Activated naive CD4-positive, alpha-beta T cell treated with anti-CD3 and anti-CD28 coated beads, Interleukin-2, amount 50 U/mL, for 72 hours (primary cell): ENCODE data around the gene PTPRT. TPM values are rescaled to one million over a fixed set of nuclear protein-coding genes. Genes with fewer than 3 reads are reported as not detected.

Source experiments
- ATAC-seq, 2 donors: fragments of 150-1000 bp; cut with Tn5 transposase; 2 replicates each; pipeline ENCODE4 v1.10.0; 2021; ENCODE audit warnings: mild to moderate bottlenecking in 2 of 2, moderate library complexity in 2 of 2
- DNase-seq, 2 donors: peaks; one replicate each; pipeline ENCODE4 v3.0.0; 2021 to 2022; ENCODE audit warnings: low spot score in 2 of 2
- H3K27ac Mint-ChIP-seq, 2 donors: one replicate each; pipeline ENCODE4 v1.8.0; 2022; ENCODE audit warnings: mild to moderate bottlenecking in 2 of 2, mixed read lengths in 2 of 2
- H3K36me3 Mint-ChIP-seq, 2 donors: one replicate each; pipeline ENCODE4 v1.8.0; 2022; ENCODE audit warnings: mixed read lengths in 2 of 2
- H3K9me3 Mint-ChIP-seq, 2 donors: one replicate each; pipeline ENCODE4 v1.8.0; 2022; ENCODE audit warnings: mixed read lengths in 2 of 2
- total RNA-seq, 2 donors: library from RNA; stranded (reverse); gene quantifications; one replicate each; pipeline ENCODE4 v1.2.3, GENCODE V29; 2022

The PTPRT gene
- total RNA-seq, 2 donors from 2014 or later = not detected

- DNase-seq = no peak
- Mint-ChIP-seq H3K27ac (no peak overlapping the region), H3K9me3 (peaks cover 8 to 11% of the 10 kb centered on the region in 2 donors), H3K36me3 (no peaks in the 10 kb centered on the region)
- ATAC-seq = no peak
These were observed 208.5 kb downstream of the PTPRT start for GRCh38 chr20:42981253-42981652.

- ATAC-seq (no peak), DNase-seq (no peak)
- Mint-ChIP-seq H3K9me3 (peaks cover 6 to 9% of the 10 kb centered on the region in 2 donors), H3K27ac (no peak overlapping the region), H3K36me3 (no peaks in the 10 kb centered on the region)
These were observed 210.0 kb downstream of the PTPRT start for GRCh38 chr20:42979720-42980119.

GRCh38 chr20:42978184-42978974 is 211.3 kb downstream of the PTPRT start:
- DNase-seq = no peak
- Mint-ChIP-seq H3K9me3 (peaks cover 0 to 2% of the 10 kb centered on the region in 2 donors), H3K36me3 (no peaks in the 10 kb centered on the region), H3K27ac (no peak overlapping the region)
- ATAC-seq = no peak

GRCh38 chr20:42975974-42976373 is 213.7 kb downstream of the PTPRT start:
- DNase-seq (no peak), ATAC-seq (no peak)
- H3K36me3 Mint-ChIP-seq = no peaks in the 10 kb centered on the region
- peaks cover 0 to 9% of the 10 kb centered on the region in 2 donors for H3K9me3 Mint-ChIP-seq
- no peak overlapping the region for H3K27ac Mint-ChIP-seq

GRCh38 chr20:42974347-42974746 is 215.4 kb downstream of the PTPRT start:
- Mint-ChIP-seq H3K36me3 (no peaks in the 10 kb centered on the region), H3K27ac (no peak overlapping the region), H3K9me3 (peaks cover 0 to 9% of the 10 kb centered on the region in 2 donors)
- DNase-seq (no peak), ATAC-seq (no peak)

- H3K27ac Mint-ChIP-seq = no peak overlapping the region
- H3K36me3 Mint-ChIP-seq = peaks cover 0 to 5% of the 10 kb centered on the region in 2 donors
- H3K9me3 Mint-ChIP-seq = peaks cover 9 to 13% of the 10 kb centered on the region in 2 donors
- ATAC-seq = no peak
- DNase-seq = no peak
These were observed 217.1 kb downstream of the PTPRT start for GRCh38 chr20:42972591-42972990.

- DNase-seq (no peak), ATAC-seq (no peak)
- no peak overlapping the region for H3K27ac Mint-ChIP-seq
- H3K9me3 Mint-ChIP-seq = peaks cover 13 to 14% of the 10 kb centered on the region in 2 donors
- peaks cover 0 to 5% of the 10 kb centered on the region in 2 donors for H3K36me3 Mint-ChIP-seq
These were observed 221.0 kb downstream of the PTPRT start for GRCh38 chr20:42968746-42969145.

- Mint-ChIP-seq H3K27ac (no peak overlapping the region), H3K36me3 (peaks cover 0 to 5% of the 10 kb centered on the region in 2 donors), H3K9me3 (peaks cover 4 to 12% of the 10 kb centered on the region in 2 donors)
- no peak for ATAC-seq
- DNase-seq = no peak
These were observed 225.9 kb downstream of the PTPRT start for GRCh38 chr20:42963796-42964195.

- Mint-ChIP-seq H3K36me3 (no peaks in the 10 kb centered on the region), H3K9me3 (peaks cover 0 to 5% of the 10 kb centered on the region in 2 donors), H3K27ac (no peak overlapping the region)
- ATAC-seq (no peak), DNase-seq (no peak)
These were observed 227.9 kb downstream of the PTPRT start for GRCh38 chr20:42961771-42962170.

GRCh38 chr20:42959996-42960395 is 229.7 kb downstream of the PTPRT start:
- H3K36me3 Mint-ChIP-seq = no peaks in the 10 kb centered on the region
- H3K9me3 Mint-ChIP-seq = no peaks in the 10 kb centered on the region
- no peak for DNase-seq
- no peak for ATAC-seq
- H3K27ac Mint-ChIP-seq = no peak overlapping the region

- no peak overlapping the region for H3K27ac Mint-ChIP-seq
- H3K9me3 Mint-ChIP-seq = no peaks in the 10 kb centered on the region
- ATAC-seq = no peak
- no peaks in the 10 kb centered on the region for H3K36me3 Mint-ChIP-seq
- no peak for DNase-seq
These were observed 231.2 kb downstream of the PTPRT start for GRCh38 chr20:42958367-42959069.

GRCh38 chr20:42957704-42958095 is 232.0 kb downstream of the PTPRT start:
- Mint-ChIP-seq H3K27ac (no peak overlapping the region), H3K9me3 (no peaks in the 10 kb centered on the region), H3K36me3 (no peaks in the 10 kb centered on the region)
- no peak for ATAC-seq
- DNase-seq = no peak

- DNase-seq (no peak), ATAC-seq (no peak)
- H3K27ac Mint-ChIP-seq = no peak overlapping the region
- no peaks in the 10 kb centered on the region for H3K36me3 Mint-ChIP-seq
- H3K9me3 Mint-ChIP-seq = no peaks in the 10 kb centered on the region
These were observed 232.5 kb downstream of the PTPRT start for GRCh38 chr20:42957018-42957703.

- DNase-seq = no peak
- H3K9me3 Mint-ChIP-seq = peaks cover 0 to 6% of the 10 kb centered on the region in 2 donors
- no peak for ATAC-seq
- no peak overlapping the region for H3K27ac Mint-ChIP-seq
- no peaks in the 10 kb centered on the region for H3K36me3 Mint-ChIP-seq
These were observed 234.0 kb downstream of the PTPRT start for GRCh38 chr20:42955713-42956112.

GRCh38 chr20:42954951-42955350 is 234.8 kb downstream of the PTPRT start:
- no peaks in the 10 kb centered on the region for H3K36me3 Mint-ChIP-seq
- DNase-seq (no peak), ATAC-seq (no peak)
- peaks cover 0 to 6% of the 10 kb centered on the region in 2 donors for H3K9me3 Mint-ChIP-seq
- H3K27ac Mint-ChIP-seq = no peak overlapping the region

GRCh38 chr20:42949950-42950349 is 239.8 kb downstream of the PTPRT start:
- H3K9me3 Mint-ChIP-seq = peaks cover 20 to 31% of the 10 kb centered on the region in 2 donors
- DNase-seq (no peak), ATAC-seq (no peak)
- peaks cover 0 to 6% of the 10 kb centered on the region in 2 donors for H3K36me3 Mint-ChIP-seq
- no peak overlapping the region for H3K27ac Mint-ChIP-seq
